ENCODE results near the gene CT45A10.
A peak's percentile ranks its signal among the peaks of the same experiment; 100 is the strongest.
"Not testable (repeated sequence)": the region's sequence is repeated elsewhere in the genome, so short reads cannot be mapped to it uniquely, and the experiment has no call there.

The CT45A10 gene

GRCh38 chrX:135893294-135893817, at the start of gene CT45A10, which contains the start of gene SAGE1:
CT45A10 (minus strand) TSS chrX:135893444; CDS start chrX:135885344, 8,100 bp downstream.
SAGE1 (plus strand) TSS chrX:135893716; CDS start chrX:135896243, 2,527 bp downstream.
- Mint-ChIP-seq H3K27me3 (no peaks in the 10 kb centered on the region), H3K27ac (no peak within 1 kb of the TSS), H3K9me3 (no peaks in the 10 kb centered on the region), H3K4me3 (no peak within 1 kb of the TSS), H3K4me1 (no peaks in the 10 kb centered on the region)
- ATAC-seq (no peak), DNase-seq (no peak)

- no peak overlapping the region for H3K27ac Mint-ChIP-seq
- no peaks in the 10 kb centered on the region for H3K9me3 Mint-ChIP-seq
- H3K4me1 Mint-ChIP-seq = no peaks in the 10 kb centered on the region
- peak; percentile 15 to 26 for DNase-seq
- H3K27me3 Mint-ChIP-seq = no peaks in the 10 kb centered on the region
- ATAC-seq = peak; percentile 60
- H3K4me3 Mint-ChIP-seq = no peak overlapping the region
Observed at GRCh38 chrX:135931644-135932487, 38.6 kb upstream of the CT45A10 start.

GRCh38 chrX:135927897-135928296, 34.7 kb upstream of the CT45A10 start:
- no peaks in the 10 kb centered on the region for H3K4me1 Mint-ChIP-seq
- no peak for DNase-seq
- no peak overlapping the region for H3K27ac Mint-ChIP-seq
- no peak overlapping the region for H3K4me3 Mint-ChIP-seq
- no peak for ATAC-seq
- no peaks in the 10 kb centered on the region for H3K27me3 Mint-ChIP-seq
- no peaks in the 10 kb centered on the region for H3K9me3 Mint-ChIP-seq

GRCh38 chrX:135923353-135923752, 30.1 kb upstream of the CT45A10 start:
- no peak for DNase-seq
- no peaks in the 10 kb centered on the region for H3K4me1 Mint-ChIP-seq
- H3K4me3 Mint-ChIP-seq = no peak overlapping the region
- H3K27me3 Mint-ChIP-seq = no peaks in the 10 kb centered on the region
- H3K27ac Mint-ChIP-seq = no peak overlapping the region
- ATAC-seq = no peak
- H3K9me3 Mint-ChIP-seq = no peaks in the 10 kb centered on the region

GRCh38 chrX:135920516-135920915, 27.3 kb upstream of the CT45A10 start:
- not testable (repeated sequence) for H3K27me3 Mint-ChIP-seq, H3K9me3 Mint-ChIP-seq, H3K4me3 Mint-ChIP-seq, H3K27ac Mint-ChIP-seq, H3K4me1 Mint-ChIP-seq, ATAC-seq, DNase-seq

- no peak overlapping the region for H3K4me3 Mint-ChIP-seq
- H3K4me1 Mint-ChIP-seq = no peaks in the 10 kb centered on the region
- DNase-seq (no peak), ATAC-seq (no peak)
- H3K9me3 Mint-ChIP-seq = no peaks in the 10 kb centered on the region
- no peak overlapping the region for H3K27ac Mint-ChIP-seq
- H3K27me3 Mint-ChIP-seq = no peaks in the 10 kb centered on the region
Observed at GRCh38 chrX:135914404-135914803, 21.2 kb upstream of the CT45A10 start.

GRCh38 chrX:135910251-135910650, 17.0 kb upstream of the CT45A10 start:
- Mint-ChIP-seq H3K9me3 (no peaks in the 10 kb centered on the region), H3K4me3 (no peak overlapping the region), H3K27ac (no peak overlapping the region), H3K4me1 (no peaks in the 10 kb centered on the region), H3K27me3 (no peaks in the 10 kb centered on the region)
- ATAC-seq (no peak), DNase-seq (no peak)

GRCh38 chrX:135892781-135893180, 463 bp downstream of the CT45A10 start:
- DNase-seq = no peak
- no peak for ATAC-seq
- Mint-ChIP-seq H3K4me1 (no peaks in the 10 kb centered on the region), H3K9me3 (no peaks in the 10 kb centered on the region), H3K27ac (no peak overlapping the region), H3K4me3 (no peak overlapping the region), H3K27me3 (no peaks in the 10 kb centered on the region)

GRCh38 chrX:135890087-135890585, 3.1 kb downstream of the CT45A10 start:
- ATAC-seq (no peak), DNase-seq (no peak)
- Mint-ChIP-seq H3K27me3 (no peaks in the 10 kb centered on the region), H3K4me3 (no peak overlapping the region), H3K9me3 (no peaks in the 10 kb centered on the region), H3K4me1 (no peaks in the 10 kb centered on the region), H3K27ac (no peak overlapping the region)

GRCh38 chrX:135888976-135889375, 4.3 kb downstream of the CT45A10 start:
- not testable (repeated sequence) for H3K9me3 Mint-ChIP-seq, H3K4me3 Mint-ChIP-seq, H3K27ac Mint-ChIP-seq, H3K4me1 Mint-ChIP-seq, ATAC-seq, H3K27me3 Mint-ChIP-seq
- peak; percentile 34 to 47 for DNase-seq

GRCh38 chrX:135888230-135888629, 5.0 kb downstream of the CT45A10 start:
- H3K9me3 Mint-ChIP-seq, ATAC-seq, H3K4me3 Mint-ChIP-seq, DNase-seq, H3K27me3 Mint-ChIP-seq, H3K27ac Mint-ChIP-seq, H3K4me1 Mint-ChIP-seq: not testable (repeated sequence)

GRCh38 chrX:135882741-135883140, 10.5 kb downstream of the CT45A10 start:
- not testable (repeated sequence) for ATAC-seq, H3K4me1 Mint-ChIP-seq, DNase-seq, H3K27me3 Mint-ChIP-seq, H3K4me3 Mint-ChIP-seq, H3K27ac Mint-ChIP-seq, H3K9me3 Mint-ChIP-seq

GRCh38 chrX:135871712-135872111, 21.5 kb downstream of the CT45A10 start, which contains the start of gene CT45A9:
CT45A9 (minus strand) TSS chrX:135871812; CDS start chrX:135868061, 3,751 bp downstream.
- not testable (repeated sequence) for H3K27ac Mint-ChIP-seq, DNase-seq, H3K4me1 Mint-ChIP-seq, ATAC-seq, H3K27me3 Mint-ChIP-seq, H3K9me3 Mint-ChIP-seq, H3K4me3 Mint-ChIP-seq

GRCh38 chrX:135854438-135854837, 38.8 kb downstream of the CT45A10 start, which contains the start of gene CT45A8:
CT45A8 (minus strand) TSS chrX:135854538; CDS start chrX:135850783, 3,755 bp downstream.
- ATAC-seq = not testable (repeated sequence)

GRCh38 chrX:135837180-135837579, 56.1 kb downstream of the CT45A10 start, which contains the start of gene CT45A7:
CT45A7 (minus strand) TSS chrX:135837280; CDS start chrX:135833533, 3,747 bp downstream.
- not testable (repeated sequence) for H3K4me1 Mint-ChIP-seq, H3K27me3 Mint-ChIP-seq, H3K27ac Mint-ChIP-seq, H3K4me3 Mint-ChIP-seq, H3K9me3 Mint-ChIP-seq, ATAC-seq, DNase-seq

More at GRCh38 chrX:135854438-135854837, 38.8 kb downstream of the CT45A10 start, which contains the start of gene CT45A8:
- DNase-seq, H3K4me1 Mint-ChIP-seq, H3K4me3 Mint-ChIP-seq, H3K9me3 Mint-ChIP-seq, H3K27me3 Mint-ChIP-seq, H3K27ac Mint-ChIP-seq: not testable (repeated sequence)

Measured in stimulated activated naive CD8-positive, alpha-beta T cell treated with anti-CD3 and anti-CD28 coated beads, Interleukin-15, amount 100 ng/mL, for 72 hours (primary cell).